ENCODE measurements around the gene THSD7A.

Gene THSD7A

GRCh38 chr7:11491811-11492210 is 340.2 kb downstream of the THSD7A start:
- DNase-seq = no peak

DNA sequence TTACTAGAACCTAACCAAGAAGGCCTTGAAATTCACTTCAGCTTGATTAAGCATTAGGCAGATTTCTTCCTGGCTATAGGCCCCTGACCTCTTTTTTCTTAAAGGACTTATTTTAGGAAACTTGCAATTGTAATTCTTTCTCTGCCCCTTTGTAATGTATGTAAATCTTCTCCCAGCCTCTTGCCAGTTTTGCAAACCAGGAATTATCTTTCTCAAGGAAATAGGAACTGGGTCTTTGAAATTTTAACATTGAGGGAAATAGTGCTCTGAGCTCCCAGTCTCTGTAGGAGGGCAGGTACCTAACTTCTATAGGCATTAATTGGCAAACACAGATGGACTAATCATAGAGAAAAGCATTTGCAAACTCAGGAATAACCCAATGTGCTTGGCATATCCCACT is 342.7 kb downstream of the THSD7A start:
- DNase-seq = no peak

DNA sequence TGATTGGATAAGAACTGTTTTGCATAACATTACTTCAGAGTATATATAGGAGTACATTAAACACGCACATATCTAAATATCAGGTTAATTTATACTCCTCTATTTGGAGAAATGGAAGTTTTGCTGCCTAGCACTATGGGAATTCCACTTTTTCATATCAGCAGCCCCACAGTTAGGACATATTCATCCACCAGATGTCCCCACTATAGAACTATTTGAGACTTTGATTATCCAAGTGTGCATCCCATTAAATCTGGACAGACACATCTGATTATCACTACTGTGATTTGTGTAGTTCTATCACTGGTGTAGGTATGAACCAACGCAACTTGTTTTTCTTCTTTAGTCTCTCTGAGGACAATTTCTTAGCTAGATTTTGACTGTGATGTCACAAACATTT is 345.7 kb downstream of the THSD7A start:
- DNase-seq = no peak

GRCh38 chr7:11485636-11486035 is 346.4 kb downstream of the THSD7A start:
- DNase-seq = no peak

GRCh38 chr7:11480143-11480542 is 351.9 kb downstream of the THSD7A start:
- no peak for DNase-seq

DNA sequence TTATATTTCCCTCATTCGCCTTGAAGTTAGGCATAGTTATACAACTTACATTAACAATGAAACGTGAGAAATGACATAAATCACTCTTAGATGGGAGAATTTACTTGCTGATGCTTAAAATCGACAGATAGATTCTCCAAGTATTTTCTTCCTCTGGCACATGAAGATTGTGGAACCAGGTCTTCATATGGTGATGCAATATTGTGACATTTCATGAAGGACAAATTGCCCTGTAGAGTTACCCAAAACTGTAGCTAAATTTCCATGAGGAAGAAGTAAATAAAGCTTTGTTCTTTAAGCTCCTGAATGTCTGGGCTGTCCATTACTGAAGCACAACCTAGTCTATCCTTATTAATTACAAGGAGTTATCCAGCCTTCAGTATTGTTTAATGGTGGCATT is 353.1 kb downstream of the THSD7A start:
- DNase-seq = no peak

DNA sequence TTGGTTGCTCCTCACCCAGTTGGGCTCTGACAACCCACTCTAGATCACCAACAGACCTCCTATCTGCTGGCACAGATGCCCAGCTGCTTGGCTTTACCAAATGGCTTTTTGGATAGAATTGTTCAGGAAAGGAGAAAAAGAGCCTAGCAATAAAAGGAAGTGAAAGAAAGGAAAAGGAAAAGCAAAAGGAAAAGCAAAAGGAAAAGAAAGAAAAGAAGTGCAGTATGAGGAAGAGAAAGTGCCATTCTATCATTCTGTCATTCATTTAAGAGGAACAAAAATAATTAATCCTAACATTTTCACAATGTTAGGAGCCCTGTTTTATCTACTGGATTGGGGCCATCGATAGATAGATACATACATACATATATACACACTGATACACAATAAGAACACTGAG is 353.6 kb downstream of the THSD7A start:
- no peak for DNase-seq

DNA sequence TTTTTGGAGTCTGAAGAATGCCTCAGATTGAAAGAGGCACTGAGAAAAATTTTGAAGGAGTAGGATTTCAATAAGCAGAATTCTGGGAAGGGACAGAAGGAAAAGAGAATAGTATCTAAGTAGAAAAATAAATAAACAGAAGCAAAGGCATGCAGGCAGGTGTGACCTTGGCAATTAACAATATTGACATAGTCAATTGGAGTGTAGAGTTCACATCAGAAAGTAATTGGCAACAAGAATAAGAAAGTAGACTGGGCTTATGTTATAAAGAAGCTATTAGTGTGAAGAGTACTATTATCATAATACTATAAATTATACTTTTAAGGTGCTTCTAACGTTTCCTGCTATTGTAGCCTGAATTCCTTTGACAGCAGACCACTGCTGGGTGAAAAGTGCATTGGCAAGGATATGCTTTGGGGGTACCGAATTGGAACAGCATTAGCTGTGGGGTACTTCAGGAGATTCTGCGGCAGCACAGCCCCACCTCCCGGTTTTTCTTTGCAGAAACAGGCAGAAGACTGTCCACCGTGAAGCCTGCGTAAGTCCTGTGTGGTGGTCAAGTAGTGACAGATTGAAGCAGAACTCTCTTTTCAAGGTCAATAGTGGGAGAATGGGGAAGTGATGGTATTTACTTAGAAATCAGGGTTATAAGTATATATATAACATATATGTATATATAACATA is 357.0 kb downstream of the THSD7A start:
- DNase-seq = no peak

GRCh38 chr7:11473807-11474424 is 358.1 kb downstream of the THSD7A start:
- DNase-seq = no peak

- no peak for DNase-seq
These were observed 358.8 kb downstream of the THSD7A start for GRCh38 chr7:11473220-11473619.

GRCh38 chr7:11472646-11473045 is 359.4 kb downstream of the THSD7A start:
- no peak for DNase-seq

- no peak for DNase-seq
These were observed 360.7 kb downstream of the THSD7A start for GRCh38 chr7:11471255-11471654.

DNA sequence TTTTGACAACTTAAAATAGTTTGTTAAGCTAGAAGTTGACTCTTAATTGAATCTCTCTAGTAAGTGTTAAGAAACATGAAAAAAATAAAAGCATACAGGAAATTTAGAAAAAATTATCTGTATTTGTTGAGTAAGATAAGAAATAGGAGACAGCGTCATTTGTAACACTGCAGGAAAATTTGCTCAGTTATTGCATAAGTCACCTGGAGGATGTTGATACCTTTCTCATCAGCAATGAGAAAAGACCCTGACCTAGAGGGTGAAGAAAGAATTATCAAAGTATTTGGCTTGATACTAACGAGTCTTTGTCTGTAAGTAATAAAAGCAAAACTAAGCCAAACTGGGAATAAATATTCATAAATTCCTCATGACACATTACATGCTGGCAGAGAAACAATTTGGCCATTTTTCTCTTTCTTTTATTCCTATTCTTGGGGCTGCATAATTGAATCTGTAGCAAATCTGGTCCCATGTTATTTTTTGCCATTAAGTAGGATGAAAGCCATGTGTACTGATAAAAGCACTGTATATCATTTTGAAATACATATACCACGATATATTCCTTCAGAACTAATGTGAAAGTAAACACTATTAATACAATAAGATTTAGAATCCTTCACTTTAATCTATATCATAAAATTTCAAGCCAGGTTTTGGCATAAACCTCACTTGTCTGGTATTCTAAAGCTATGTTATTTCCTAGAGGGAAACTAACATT is 362.8 kb downstream of the THSD7A start:
- DNase-seq = no peak

DNA sequence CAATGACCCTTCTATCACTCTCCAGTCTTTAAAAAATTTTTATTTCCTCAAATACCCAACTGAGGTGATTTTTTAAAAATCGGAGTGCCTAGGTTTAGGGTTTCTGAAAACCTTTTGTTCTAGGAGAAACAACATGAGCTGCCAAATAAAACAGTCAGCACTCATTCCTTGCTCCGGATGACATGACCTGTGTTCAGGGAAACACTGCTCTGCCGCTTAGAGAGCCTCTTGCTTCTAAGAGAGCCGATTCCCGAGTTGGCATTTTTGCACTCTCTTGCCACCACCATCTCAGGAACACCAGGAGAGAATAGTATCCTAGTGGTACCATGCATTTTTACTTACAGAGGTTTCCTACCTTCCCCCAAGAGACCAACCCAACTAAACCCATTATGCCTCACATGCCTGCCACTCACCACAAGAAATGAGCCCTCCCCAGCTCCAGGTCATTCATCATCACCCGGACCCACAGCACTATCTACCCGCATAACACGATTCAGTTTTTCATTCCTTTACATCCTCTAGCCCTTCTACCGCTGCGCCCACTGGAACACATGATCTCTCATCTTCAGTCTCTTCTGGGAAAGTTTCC is 365.4 kb downstream of the THSD7A start:
- no peak for DNase-seq

GRCh38 chr7:11464624-11465023 is 367.4 kb downstream of the THSD7A start:
- no peak for DNase-seq

GRCh38 chr7:11461946-11462345 is 370.1 kb downstream of the THSD7A start:
- no peak for DNase-seq

GRCh38 chr7:11458736-11459483 is 373.1 kb downstream of the THSD7A start:
- DNase-seq = no peak

- DNase-seq = no peak
These were observed 374.6 kb downstream of the THSD7A start for GRCh38 chr7:11457419-11457818.

GRCh38 chr7:11456574-11456973 is 375.4 kb downstream of the THSD7A start:
- DNase-seq = no peak

- DNase-seq = no peak
These were observed 379.5 kb downstream of the THSD7A start for GRCh38 chr7:11452476-11452875.

DNA sequence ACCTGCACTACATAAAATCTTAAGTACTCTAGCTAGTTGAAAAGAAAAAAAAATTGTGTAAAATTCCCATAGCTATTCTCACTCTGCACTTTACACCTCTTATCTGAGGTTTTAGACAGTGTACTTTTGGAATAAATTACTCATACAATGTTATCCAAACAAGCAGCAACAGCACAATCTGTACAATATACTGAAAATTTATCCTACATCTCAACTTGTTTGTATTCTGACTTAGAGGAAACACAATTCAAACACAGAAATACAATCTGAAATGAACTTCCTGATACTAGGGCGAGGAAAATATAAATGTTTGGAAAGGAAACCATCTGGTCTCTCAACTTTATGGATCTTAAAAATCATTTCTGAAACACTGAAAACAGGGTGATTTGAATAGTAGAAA is 381.7 kb downstream of the THSD7A start:
- DNase-seq = no peak

GRCh38 chr7:11449316-11449715 is 382.7 kb downstream of the THSD7A start:
- DNase-seq = no peak

DNA sequence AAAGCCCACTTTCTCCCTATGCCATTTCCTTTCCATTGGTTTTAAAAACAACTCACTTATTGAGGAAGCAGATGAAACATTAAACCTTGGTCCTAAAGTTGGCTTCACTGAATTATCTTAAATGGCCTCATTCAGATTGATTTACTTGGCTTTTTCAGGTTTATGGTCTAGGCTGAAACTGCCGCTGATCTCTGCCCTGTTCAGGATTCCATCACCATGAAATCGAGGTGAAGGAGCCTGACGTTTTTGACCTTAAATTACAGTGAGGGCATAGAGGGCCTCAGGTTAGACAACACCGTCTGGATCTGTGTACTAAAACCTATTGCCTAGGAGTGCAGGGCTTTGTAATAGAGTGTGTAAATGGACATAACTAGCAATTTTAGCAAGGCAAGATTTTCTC is 383.7 kb downstream of the THSD7A start:
- DNase-seq = no peak
